GM18508 (cell line): Measurements from ENCODE around the gene ERF.
"Not testable (repeated sequence)": the region's sequence is repeated elsewhere in the genome, so short reads cannot be mapped to it uniquely, and the experiment has no call there.

ENCODE experiments used
- ATAC-seq: cut with Tn5 transposase; IDR thresholded peaks from one replicate; pipeline ENCODE4 v1.9.1; 2021; ENCODE audit warnings: moderate number of reproducible peaks; ENCODE audit not compliant: insufficient read depth, unreplicated experiment

The ERF gene

DNA sequence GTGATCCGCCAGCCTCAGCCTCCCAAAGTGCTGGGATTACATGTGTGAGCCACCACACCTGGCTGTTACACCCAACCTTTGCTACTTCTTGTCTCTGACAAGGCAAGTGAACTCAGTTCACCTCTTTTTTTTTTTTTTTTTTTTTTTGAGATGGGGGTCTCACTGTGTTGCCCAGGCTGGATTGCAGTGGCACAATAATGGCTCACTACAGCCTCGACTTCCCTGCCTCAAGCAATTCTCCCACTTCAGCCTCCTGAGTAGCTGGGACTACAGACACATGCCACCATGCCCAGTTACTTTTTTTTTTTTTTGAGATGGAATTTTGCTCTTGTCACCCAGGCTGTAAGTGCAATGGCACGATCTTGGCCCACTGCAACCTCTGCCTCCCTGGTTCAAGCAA lies 2.9 kb upstream of the ERF start:
- ATAC-seq: not testable (repeated sequence)

- ATAC-seq: no peak
Observed at GRCh38 chr19:42255766-42256745, 1.1 kb upstream of the ERF start.

DNA sequence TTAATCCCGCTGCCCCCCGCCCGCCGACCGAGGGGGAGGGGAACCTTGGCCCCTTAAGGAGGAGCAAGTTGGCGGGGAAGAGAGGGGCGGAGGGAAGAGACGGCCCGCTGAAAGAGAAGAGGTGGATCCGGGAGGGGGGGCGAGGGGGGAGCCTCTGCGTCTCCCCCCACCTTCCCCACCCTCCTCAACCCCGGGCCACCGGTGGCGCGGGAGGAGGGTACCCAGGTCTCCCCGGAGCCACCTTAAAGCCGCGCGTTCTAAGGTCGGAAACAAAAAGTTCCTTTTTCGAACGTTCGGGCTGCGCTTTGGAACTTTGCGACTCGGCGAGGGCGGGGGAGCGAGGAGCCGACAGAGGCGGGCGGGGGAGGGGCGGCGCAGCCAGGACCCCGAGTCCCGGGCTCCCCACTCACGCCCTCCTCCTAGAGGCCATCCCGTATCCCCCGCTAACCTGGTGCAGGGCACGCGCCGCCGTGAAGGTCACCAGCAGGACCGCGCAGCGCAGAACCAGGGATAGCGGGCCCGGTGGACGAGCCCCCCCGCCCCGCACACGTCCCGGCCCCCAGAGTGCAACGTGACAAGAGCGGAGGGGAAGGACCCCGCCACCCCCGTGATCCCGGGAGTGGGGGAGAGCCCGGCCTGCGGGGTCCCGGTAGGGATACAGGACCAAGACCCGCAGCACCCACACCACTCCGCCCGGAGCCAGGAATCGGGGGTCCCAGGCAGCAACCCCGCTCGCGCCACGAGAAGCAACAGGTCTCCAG lies 659 bp downstream of the ERF start:
- ATAC-seq: no peak

DNA sequence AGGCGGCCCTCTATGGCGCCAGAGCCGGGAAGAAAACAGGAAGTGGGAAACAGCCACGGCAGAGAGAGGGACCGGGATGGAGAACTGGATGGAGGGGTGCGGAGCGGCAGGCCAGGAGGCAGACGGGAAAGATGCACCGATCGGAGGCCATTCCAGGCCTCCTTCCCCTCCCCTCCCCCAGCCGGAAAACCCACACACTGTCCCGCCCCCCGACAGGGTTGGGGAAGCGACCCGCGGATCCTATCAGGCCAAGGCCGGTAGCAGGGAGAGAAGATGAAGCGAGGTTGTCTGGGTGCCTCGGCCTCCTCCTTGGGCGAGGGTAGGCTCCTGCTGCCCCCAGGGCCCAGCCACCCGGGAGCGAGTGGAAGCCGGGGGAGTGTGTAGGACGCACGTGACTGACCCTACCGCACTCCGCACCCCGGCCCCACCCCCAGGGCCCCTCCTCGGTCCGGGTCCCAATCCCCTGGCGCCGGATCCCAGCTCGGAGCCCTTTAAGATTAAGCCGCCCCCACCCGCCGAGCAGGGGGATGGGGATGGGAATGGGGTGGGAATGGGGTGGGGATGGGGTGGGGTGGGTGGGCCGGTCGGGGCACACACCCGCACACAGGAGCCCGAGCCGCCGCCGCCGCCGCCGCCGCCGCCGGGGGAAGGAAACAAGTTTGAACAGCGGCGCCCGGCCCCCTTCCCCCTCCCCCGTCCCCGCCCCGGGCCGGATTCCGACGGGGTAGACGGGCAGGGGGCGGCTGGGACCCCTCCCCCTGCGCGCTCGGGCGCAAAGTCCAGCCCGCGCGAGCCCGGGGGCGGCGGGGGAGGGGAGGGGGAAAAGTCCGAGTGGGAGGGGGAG lies 1.5 kb downstream of the ERF start:
- ATAC-seq: no peak

GRCh38 chr19:42252365-42253244 lies 2.3 kb downstream of the ERF start:
- no peak for ATAC-seq

DNA sequence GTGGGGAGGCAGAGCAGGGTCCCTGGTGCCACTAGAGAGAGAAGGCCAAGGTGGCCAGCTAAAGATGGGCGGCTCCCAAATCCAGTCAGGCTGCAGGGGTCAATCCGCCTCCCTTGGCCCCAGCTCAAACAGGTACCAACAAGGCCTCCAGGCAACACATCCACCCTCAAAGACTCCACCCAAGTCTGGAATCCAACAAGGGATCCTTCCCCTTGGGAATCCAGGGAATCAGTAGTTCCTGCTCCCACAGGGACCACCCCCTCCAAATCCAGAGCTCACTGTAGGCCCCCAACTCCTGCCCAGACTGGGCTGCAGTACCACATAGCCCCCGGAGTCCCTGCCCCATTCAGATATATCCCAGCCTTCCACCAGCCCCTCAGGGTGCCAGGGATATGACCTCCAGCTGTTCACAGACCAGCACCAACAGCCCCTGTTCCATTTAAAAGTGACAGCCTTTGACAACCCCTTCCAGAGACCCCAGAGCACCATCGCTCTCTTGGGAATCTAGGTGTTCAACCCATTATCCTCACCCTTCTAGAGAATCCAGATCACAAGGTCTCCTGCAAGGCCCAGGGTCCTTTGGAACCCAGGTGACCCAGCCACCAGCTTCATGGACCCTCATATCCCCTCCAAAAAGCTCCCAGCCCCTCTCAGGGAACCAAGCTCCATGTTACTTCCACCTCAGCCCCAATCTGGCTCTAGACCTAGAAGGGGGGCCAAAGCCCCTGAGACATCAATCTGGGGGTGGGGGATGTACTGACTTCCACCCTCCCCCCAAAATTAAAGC lies 3.2 kb downstream of the ERF start:
- ATAC-seq: no peak

- no peak for ATAC-seq
Observed at GRCh38 chr19:42250666-42251531, 4.0 kb downstream of the ERF start.

- ATAC-seq: no peak
Observed at GRCh38 chr19:42250183-42250665, 4.7 kb downstream of the ERF start.

GRCh38 chr19:42249769-42250168 lies 5.2 kb downstream of the ERF start:
- ATAC-seq: no peak

GRCh38 chr19:42249149-42249750 lies 5.7 kb downstream of the ERF start:
- no peak for ATAC-seq

GRCh38 chr19:42248270-42249148 lies 6.4 kb downstream of the ERF start:
- no peak for ATAC-seq

GRCh38 chr19:42247640-42248199 lies 7.2 kb downstream of the ERF start:
- no peak for ATAC-seq

DNA sequence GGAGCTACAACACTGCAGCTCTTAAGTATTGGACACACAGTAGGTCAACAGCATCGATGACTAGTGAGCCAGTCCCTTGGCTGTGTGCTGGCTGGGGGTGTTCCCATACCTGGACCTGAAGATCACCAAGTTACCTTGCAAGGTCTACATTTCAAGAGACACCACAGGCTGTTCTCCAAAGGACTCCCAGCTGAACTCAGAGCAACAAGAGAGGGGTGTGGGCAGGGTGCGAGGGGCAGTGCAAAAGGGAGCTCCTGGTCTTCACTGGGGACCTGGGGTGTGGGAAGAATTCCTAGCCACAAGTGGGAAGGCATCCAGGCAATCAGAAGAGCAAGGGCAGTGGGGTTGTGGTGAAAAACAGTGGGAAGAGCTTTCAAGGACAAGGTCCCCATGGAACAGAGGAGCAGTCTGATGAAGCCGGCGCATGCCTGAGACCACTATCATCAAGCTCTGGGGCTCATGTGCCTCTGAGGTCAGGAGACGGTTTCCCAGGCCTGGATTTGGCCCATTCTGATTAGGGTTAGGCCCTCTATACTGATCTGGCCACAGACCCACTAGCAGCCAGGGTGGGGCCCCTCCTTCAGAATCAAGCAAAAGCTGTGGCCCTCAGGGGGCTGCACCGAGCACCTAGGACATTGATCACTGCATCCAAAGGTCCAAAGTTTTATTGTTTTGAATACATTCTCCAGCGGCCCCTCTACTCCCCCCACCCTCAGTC lies 7.8 kb downstream of the ERF start:
- ATAC-seq: no peak

GRCh38 chr19:42246143-42246921 lies 8.6 kb downstream of the ERF start:
- ATAC-seq: no peak

GRCh38 chr19:42245231-42245630 lies 9.7 kb downstream of the ERF start:
- ATAC-seq: no peak
